HG03103 (cell line): ENCODE measurements around the gene SPTBN2.
"Not testable (repeated sequence)": the region's sequence is repeated elsewhere in the genome, so short reads cannot be mapped to it uniquely, and the experiment has no call there.

ENCODE experiments used
- ATAC-seq: cut with Tn5 transposase; IDR thresholded peaks from one replicate; pipeline ENCODE4 v1.9.1; 2021; ENCODE audit warnings: low read depth; ENCODE audit not compliant: unreplicated experiment

SPTBN2 gene

GRCh38 chr11:66725114-66725513 is 3.9 kb downstream of the SPTBN2 start:
- no peak for ATAC-seq

GRCh38 chr11:66724167-66724566 is 4.8 kb downstream of the SPTBN2 start:
- ATAC-seq, result not testable (repeated sequence)

GRCh38 chr11:66723693-66724092 is 5.3 kb downstream of the SPTBN2 start:
- no peak for ATAC-seq

- ATAC-seq, result no peak
These were observed 6.0 kb downstream of the SPTBN2 start for GRCh38 chr11:66722745-66723651.

- ATAC-seq, result no peak
These were observed 7.1 kb downstream of the SPTBN2 start for GRCh38 chr11:66721939-66722338.

GRCh38 chr11:66720899-66721470 is 8.0 kb downstream of the SPTBN2 start:
- no peak for ATAC-seq

GRCh38 chr11:66720223-66720898 is 8.7 kb downstream of the SPTBN2 start:
- ATAC-seq, result no peak

GRCh38 chr11:66719111-66719872 is 9.7 kb downstream of the SPTBN2 start:
- no peak for ATAC-seq

- ATAC-seq, result no peak
These were observed 10.6 kb downstream of the SPTBN2 start for GRCh38 chr11:66718320-66718971.

GRCh38 chr11:66717925-66718319 is 11.1 kb downstream of the SPTBN2 start:
- no peak for ATAC-seq

GRCh38 chr11:66716996-66717395 is 12.0 kb downstream of the SPTBN2 start:
- ATAC-seq, result no peak

GRCh38 chr11:66715346-66716085 is 13.5 kb downstream of the SPTBN2 start:
- no peak for ATAC-seq

- ATAC-seq, result no peak
These were observed 15.1 kb downstream of the SPTBN2 start for GRCh38 chr11:66713746-66714480.

- no peak for ATAC-seq
These were observed 18.6 kb downstream of the SPTBN2 start for GRCh38 chr11:66710384-66710930.

GRCh38 chr11:66708701-66709100 is 20.3 kb downstream of the SPTBN2 start:
- no peak for ATAC-seq

GRCh38 chr11:66708094-66708493 is 20.9 kb downstream of the SPTBN2 start:
- no peak for ATAC-seq

- no peak for ATAC-seq
These were observed 21.5 kb downstream of the SPTBN2 start for GRCh38 chr11:66707486-66707885.

- no peak for ATAC-seq
These were observed 22.0 kb downstream of the SPTBN2 start for GRCh38 chr11:66706989-66707388.
